Choroid plexus epithelial cell (primary cell): ENCODE data around the gene ADAM8.
"Not testable (repeated sequence)": the region's sequence is repeated elsewhere in the genome, so short reads cannot be mapped to it uniquely, and the experiment has no call there.

Source experiments
- DNase-seq: peaks from one replicate; pipeline ENCODE4 v3.0.0-alpha.2; 2010; ENCODE audit warnings: low read depth
- H3K4me3 ChIP-seq: 2 replicates; pipeline ENCODE4 v1.5.1; 2011; ENCODE audit warnings: low read depth, mild to moderate bottlenecking, control low read depth, low read length, moderate library complexity
- TF ChIP-seq, protein P1 (sequence below): conservative IDR thresholded peaks from 2 replicates; pipeline ENCODE4 v1.5.1; 2011; ENCODE audit warnings: low read depth, mild to moderate bottlenecking, control low read depth, inconsistent platforms, low read length, moderate library complexity

The ADAM8 gene

DNA sequence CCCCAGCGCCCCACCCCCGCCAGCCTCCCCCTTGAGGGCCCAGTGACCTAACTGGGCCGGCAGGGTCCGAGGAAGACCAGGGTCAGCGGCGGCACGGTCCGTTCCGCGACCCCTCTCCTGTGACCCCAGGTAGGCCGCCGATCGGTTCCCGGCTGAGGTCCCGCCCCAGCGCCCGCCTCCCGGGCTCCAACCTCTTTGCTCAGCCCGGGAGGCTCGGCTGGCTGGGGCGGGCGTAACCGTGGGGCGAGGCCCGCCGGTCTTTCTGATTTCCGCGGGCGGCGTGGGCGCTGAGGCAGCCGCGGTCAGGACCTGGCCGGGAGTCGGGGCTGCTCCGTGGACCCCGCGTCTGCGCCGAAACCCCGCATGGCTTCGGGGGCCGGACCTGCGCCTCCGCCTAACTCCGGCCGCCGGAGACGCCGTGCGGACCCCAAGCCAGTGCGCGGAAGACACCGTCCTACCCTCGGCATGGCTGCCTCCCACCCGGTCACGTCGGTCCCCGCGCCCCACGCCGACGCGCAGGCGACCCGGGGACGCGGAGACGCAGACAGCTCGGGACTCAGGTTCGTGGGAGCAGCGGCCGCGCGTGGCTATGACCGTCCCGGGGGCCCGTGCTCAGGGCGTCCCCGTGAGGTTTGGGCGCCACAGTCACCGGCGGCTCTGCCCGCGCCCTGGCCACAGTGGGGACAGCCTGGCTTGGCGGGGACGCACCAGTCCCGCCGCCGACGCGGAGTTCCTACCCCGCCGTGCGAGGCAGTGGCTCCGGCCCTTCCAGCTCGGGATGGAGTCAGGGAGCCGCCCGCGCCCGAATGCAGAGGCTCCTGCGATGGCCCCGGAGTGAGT lies 40.0 kb downstream of the ADAM8 start:
- TF ChIP-seq, protein P1, sequence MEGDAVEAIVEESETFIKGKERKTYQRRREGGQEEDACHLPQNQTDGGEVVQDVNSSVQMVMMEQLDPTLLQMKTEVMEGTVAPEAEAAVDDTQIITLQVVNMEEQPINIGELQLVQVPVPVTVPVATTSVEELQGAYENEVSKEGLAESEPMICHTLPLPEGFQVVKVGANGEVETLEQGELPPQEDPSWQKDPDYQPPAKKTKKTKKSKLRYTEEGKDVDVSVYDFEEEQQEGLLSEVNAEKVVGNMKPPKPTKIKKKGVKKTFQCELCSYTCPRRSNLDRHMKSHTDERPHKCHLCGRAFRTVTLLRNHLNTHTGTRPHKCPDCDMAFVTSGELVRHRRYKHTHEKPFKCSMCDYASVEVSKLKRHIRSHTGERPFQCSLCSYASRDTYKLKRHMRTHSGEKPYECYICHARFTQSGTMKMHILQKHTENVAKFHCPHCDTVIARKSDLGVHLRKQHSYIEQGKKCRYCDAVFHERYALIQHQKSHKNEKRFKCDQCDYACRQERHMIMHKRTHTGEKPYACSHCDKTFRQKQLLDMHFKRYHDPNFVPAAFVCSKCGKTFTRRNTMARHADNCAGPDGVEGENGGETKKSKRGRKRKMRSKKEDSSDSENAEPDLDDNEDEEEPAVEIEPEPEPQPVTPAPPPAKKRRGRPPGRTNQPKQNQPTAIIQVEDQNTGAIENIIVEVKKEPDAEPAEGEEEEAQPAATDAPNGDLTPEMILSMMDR, result no peak

DNA sequence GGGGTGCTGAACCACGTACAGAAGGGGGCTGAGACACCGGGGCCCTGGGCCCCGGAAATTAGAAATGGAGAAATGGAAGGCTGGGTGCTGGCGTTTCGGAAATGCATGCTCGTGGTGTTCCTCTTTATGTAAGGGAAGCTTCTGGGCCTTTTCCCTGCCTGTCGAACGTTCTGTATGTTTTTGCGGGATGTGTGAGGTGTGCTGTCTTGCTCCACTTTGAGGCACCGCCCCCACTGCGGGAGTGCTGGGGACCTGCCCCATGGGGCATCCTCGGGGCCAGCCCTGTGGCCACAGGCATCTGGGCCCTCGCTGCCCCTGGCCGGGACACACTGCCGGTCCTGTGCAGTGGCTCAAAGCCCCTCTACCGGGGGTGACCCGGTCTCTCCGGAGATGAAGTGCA lies 40.7 kb downstream of the ADAM8 start:
- no peak overlapping the region for H3K4me3 ChIP-seq
- TF ChIP-seq, protein P1, result no peak
- no peak for DNase-seq

More for the DNA sequence above, 40.0 kb downstream of the ADAM8 start:
- no peak overlapping the region for H3K4me3 ChIP-seq
- no peak for DNase-seq

DNA sequence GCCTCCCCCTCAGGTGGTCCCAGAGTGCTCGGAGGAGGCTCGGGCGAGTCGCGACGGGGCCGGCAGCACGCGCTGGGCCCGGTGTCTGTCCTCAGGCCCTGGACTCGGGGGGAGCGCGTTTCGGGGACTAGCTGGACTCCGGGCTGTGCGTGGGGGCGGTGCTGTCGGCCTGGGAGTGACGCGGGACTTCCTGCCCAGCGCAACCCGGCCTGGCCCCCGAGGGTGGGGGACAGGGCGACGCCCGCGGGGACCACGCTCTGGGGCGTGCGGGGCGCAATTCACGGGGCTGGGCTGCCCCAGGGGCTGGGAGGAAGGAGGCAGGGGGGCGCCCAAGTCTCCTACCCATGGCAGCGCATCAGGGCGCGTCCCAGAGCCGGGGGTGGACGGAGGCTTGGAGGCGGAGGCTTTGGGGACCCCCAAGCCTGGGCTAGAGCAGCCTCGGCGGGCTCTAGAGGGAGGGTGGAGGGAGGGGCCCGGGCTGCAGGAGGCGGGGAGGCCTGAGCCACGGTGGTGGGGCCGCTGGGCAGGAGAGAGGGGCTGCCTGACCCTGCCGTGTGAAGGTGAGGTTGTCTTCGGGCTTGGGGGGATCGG lies 41.3 kb downstream of the ADAM8 start:
- TF ChIP-seq, protein P1, result no peak
- no peak overlapping the region for H3K4me3 ChIP-seq
- DNase-seq, result no peak

DNA sequence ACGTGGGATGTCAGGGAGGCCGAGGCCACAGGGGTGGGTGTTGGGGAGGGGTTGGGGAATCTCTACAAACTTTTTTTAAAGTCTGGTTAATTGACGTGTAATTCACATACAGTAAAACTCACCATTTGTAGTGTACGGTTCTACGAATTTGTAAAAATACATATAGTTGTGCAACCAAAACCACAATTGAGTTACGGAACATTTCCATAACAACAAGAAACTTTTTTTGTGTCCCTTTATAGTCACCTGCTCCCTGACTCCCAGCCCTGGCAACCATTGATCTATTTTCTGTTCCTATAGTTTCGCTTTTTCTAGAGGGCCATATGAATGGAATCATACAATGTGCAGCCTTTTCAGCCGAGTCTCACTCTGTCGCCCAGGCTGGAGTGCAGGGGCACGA lies 41.9 kb downstream of the ADAM8 start:
- H3K4me3 ChIP-seq, DNase-seq: not testable (repeated sequence)

DNA sequence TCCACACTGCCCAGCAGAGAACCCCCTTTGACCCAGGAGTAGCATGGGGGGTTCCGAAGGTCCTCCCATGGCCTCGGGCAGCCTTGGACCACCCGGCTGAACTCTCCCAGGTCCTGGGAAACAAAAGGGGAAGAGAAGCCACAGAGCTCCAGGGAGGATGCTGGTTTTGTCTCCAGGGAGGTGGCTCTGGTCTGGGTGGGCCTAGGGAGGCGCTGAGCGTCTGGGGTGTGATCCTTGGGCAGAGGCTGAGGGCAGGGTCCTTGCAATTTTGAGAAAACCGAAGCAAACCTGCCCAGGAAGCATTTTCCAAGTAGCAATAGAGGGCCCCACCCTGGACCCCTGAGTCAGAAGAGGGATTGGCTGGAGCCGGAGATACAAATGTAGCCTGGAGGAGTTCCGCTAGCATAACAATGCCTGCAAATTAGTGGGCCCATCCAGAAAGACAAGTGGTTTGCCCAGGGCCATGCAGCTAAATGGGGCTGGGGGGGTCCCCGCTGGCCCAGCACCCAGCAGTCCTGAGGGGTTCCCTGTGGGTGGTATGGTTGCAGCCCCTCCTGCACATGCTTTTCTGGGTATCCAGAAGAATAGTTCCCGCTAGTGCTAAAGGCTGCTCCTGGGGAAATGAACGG lies 44.6 kb downstream of the ADAM8 start:
- no peak for DNase-seq
- no peak overlapping the region for H3K4me3 ChIP-seq
- TF ChIP-seq, protein P1, result no peak

DNA sequence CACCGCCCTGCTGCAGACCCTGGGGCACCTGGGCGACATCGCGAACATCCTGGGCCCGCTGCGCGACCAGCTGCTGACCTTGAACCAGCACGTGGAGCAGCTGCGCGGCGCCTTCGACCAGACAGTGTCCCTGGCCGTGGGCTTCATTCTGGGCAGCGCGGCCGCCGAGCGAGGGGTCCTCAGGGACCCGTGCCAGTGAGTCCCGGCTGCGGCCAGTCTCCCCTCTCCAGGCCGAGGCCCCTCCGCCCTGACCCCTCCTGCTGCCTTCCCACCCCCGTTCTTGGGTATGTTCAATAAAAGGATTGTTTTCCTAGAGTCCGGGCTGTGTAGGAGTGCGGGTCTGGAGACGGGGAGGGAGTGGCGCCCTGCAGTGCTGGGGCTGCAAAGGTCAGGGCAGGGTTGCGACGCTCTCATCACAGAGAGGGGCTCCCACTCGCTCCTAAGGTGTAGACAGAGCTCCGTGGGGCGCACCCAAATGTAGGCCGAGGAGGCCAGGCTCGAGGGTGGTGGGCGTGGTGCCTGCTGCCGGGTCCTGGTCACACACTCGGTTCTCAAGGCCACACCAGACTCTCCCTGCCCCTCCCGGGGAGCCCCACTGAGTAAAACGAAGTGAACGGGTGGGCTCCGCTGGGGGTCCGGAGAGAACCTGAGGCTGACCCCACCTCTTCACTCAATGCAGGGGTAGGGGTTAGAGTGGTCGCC lies 45.3 kb downstream of the ADAM8 start:
- no peak for DNase-seq
- no peak overlapping the region for H3K4me3 ChIP-seq
- TF ChIP-seq, protein P1, result no peak
